H1 (cell line): ENCODE measurements around the gene GKAP1. TPM values are rescaled to one million over a fixed set of nuclear protein-coding genes. Genes with fewer than 3 reads are reported as not detected.

ENCODE experiments used
- CTCF ChIA-PET: fragments of 300-600 bp; sonication (Branson Sonifier 250); formaldehyde crosslinking; loops from one replicate; lab custom pipeline; 2021; ENCODE audit not compliant: partially characterized antibody; lab: Charles Lee
- POLR2A ChIA-PET: fragments of 300-600 bp; sonication (Branson Sonifier 250); formaldehyde crosslinking; loops from one replicate; lab custom pipeline; 2021; ENCODE audit warnings: inconsistent platforms; ENCODE audit not compliant: partially characterized antibody; lab: Charles Lee
- DNase-seq, 2 experiments: peaks; one replicate each; pipeline versions ENCODE4 v3.0.0 to v3.0.0-alpha.2; 2010 to 2022; ENCODE audit warnings: low spot score in 2 of 2, low read depth in 1 of 2, mixed read lengths in 1 of 2
- FAIRE-seq: peaks from 2 replicates; lab custom pipeline; 2011; peaks lifted over from hg19 to GRCh38; lab: Jason Lieb, UNC
- H2AFZ ChIP-seq: 2 replicates; pipeline ENCODE4 v1.8.1; 2012; ENCODE audit warnings: low read length, inconsistent platforms
- H2AK5ac ChIP-seq: 2 replicates; pipeline ENCODE4 v1.6.1; 2013; ENCODE audit warnings: low read depth, low read length
- H2BK120ac ChIP-seq: replicated peaks from 2 replicates; pipeline ENCODE3; 2013; ENCODE audit warnings: low read depth, low read length, inconsistent platforms
- H2BK12ac ChIP-seq: 2 replicates; pipeline ENCODE4 v1.6.1; 2013; ENCODE audit warnings: low read depth, low read length
- H2BK15ac ChIP-seq: 2 replicates; pipeline ENCODE4 v1.6.1; 2013; ENCODE audit warnings: low read length
- H2BK20ac ChIP-seq: 2 replicates; pipeline ENCODE4 v1.6.1; 2013; ENCODE audit warnings: low read length
- H2BK5ac ChIP-seq: 2 replicates; pipeline ENCODE4 v1.6.1; 2013; ENCODE audit warnings: low read depth, low read length
- H3K14ac ChIP-seq: 2 replicates; pipeline ENCODE4 v1.6.1; 2013; ENCODE audit warnings: inconsistent platforms; ENCODE audit not compliant: insufficient read length
- H3K18ac ChIP-seq: 2 replicates; pipeline ENCODE4 v1.6.1; 2013; ENCODE audit warnings: low read length; ENCODE audit errors: extremely low read depth
- H3K23ac ChIP-seq: 2 replicates; pipeline ENCODE4 v1.6.1; 2013; ENCODE audit warnings: inconsistent platforms; ENCODE audit not compliant: insufficient read length
- H3K23me2 ChIP-seq: 2 replicates; pipeline ENCODE4 v1.6.1; 2013; ENCODE audit warnings: low read depth, low read length
- H3K27ac ChIP-seq: 2 replicates; pipeline ENCODE4 v1.6.1; 2011; ENCODE audit warnings: low read depth, low read length, inconsistent platforms
- H3K27me3 ChIP-seq, 4 experiments: replicated peaks in 1 of 4; 1 replicate in 1 of 4; 2 replicates in 3 of 4; pipeline versions ENCODE4 v1.6.1 to v1.8.1; 2011 to 2013; ENCODE audit warnings: low read length in 3 of 4, mild to moderate bottlenecking in 3 of 4, inconsistent platforms in 2 of 4, mixed read lengths in 2 of 4, moderate library complexity in 1 of 4; ENCODE audit not compliant: control insufficient read depth in 3 of 4, insufficient read depth in 3 of 4; ENCODE audit errors: extremely low read depth in 1 of 4
- H3K36me3 ChIP-seq, 4 experiments: 2 replicates each; pipeline versions ENCODE4 v1.6.1 to v1.8.1; 2011 to 2013; ENCODE audit warnings: mild to moderate bottlenecking in 4 of 4, low read length in 3 of 4, moderate library complexity in 2 of 4, control low read depth in 1 of 4, inconsistent platforms in 1 of 4; ENCODE audit not compliant: insufficient read depth in 4 of 4, control insufficient read depth in 2 of 4
- H3K4ac ChIP-seq: replicated peaks from 2 replicates; pipeline ENCODE3; 2013; ENCODE audit warnings: low read length, low read depth, mixed read lengths, inconsistent platforms; ENCODE audit not compliant: insufficient read length
- H3K4me1 ChIP-seq, 4 experiments: replicated peaks in 1 of 4; 1 replicate in 1 of 4; 2 replicates in 3 of 4; pipeline versions ENCODE4 v1.6.1 to v1.8.1; 2011 to 2013; ENCODE audit warnings: low read length in 3 of 4, inconsistent platforms in 2 of 4, mixed read lengths in 1 of 4; ENCODE audit not compliant: insufficient read depth in 4 of 4, control insufficient read depth in 3 of 4
- H3K4me2 ChIP-seq, 2 experiments: 2 replicates each; pipeline versions ENCODE4 v1.6.1 to v1.8.1; 2011 to 2013; ENCODE audit warnings: low read depth in 2 of 2, low read length in 2 of 2, control low read depth in 1 of 2, inconsistent platforms in 1 of 2, mild to moderate bottlenecking in 1 of 2; ENCODE audit not compliant: insufficient read depth in 1 of 2
- H3K4me3 ChIP-seq, 4 experiments: fragments of 200-600, 300-600 bp in 1 of 4; sonication (generic), shearing (Covaris generic), sonication (Bioruptor Twin) in 1 of 4; 2 replicates each; pipeline versions ENCODE4 v1.5.1 to v1.8.1; 2011 to 2016; ENCODE audit warnings: low read length in 4 of 4, low read depth in 3 of 4, control low read depth in 2 of 4, inconsistent platforms in 2 of 4, mild to moderate bottlenecking in 2 of 4, mixed read lengths in 1 of 4, moderate library complexity in 1 of 4; ENCODE audit not compliant: insufficient read depth in 2 of 4; ENCODE audit errors: extremely low read depth in 1 of 4
- H3K56ac ChIP-seq: replicated peaks from 2 replicates; pipeline ENCODE3; 2013; ENCODE audit warnings: low read depth, mild to moderate bottlenecking, mixed read lengths, low read length, inconsistent platforms; ENCODE audit not compliant: insufficient read length
- H3K79me1 ChIP-seq: 2 replicates; pipeline ENCODE4 v1.6.1; 2013; ENCODE audit warnings: low read depth, low read length, control low read depth
- H3K79me2 ChIP-seq, 2 experiments: 2 replicates each; pipeline versions ENCODE4 v1.6.1 to v1.8.1; 2012 to 2013; ENCODE audit warnings: low read length in 2 of 2, mild to moderate bottlenecking in 2 of 2, inconsistent platforms in 1 of 2; ENCODE audit not compliant: insufficient read depth in 2 of 2, control insufficient read depth in 1 of 2
- H3K9ac ChIP-seq, 4 experiments: replicated peaks in 1 of 4; 1 replicate in 1 of 4; 2 replicates in 3 of 4; pipeline versions ENCODE4 v1.6.1 to v1.8.1; 2011 to 2013; ENCODE audit warnings: low read depth in 3 of 4, low read length in 3 of 4, control low read depth in 2 of 4, mild to moderate bottlenecking in 2 of 4, moderate library complexity in 2 of 4, inconsistent platforms in 1 of 4; ENCODE audit errors: extremely low read depth in 1 of 4
- H3K9me3 ChIP-seq, 2 experiments: 2 replicates each; pipeline versions ENCODE4 v1.6.1 to v1.8.1; 2012 to 2013; ENCODE audit warnings: mild to moderate bottlenecking in 2 of 2, moderate library complexity in 2 of 2, control low read depth in 1 of 2, inconsistent platforms in 1 of 2, low read depth in 1 of 2, low read length in 1 of 2, mixed read lengths in 1 of 2; ENCODE audit not compliant: insufficient read depth in 2 of 2
- H4K20me1 ChIP-seq, 2 experiments: replicated peaks in 1 of 2; 2 replicates each; pipeline versions ENCODE3 to v1.8.1; 2011 to 2013; ENCODE audit warnings: inconsistent platforms in 2 of 2, low read length in 2 of 2, mild to moderate bottlenecking in 1 of 2; ENCODE audit not compliant: insufficient read depth in 2 of 2, control insufficient read depth in 1 of 2
- H4K5ac ChIP-seq: 2 replicates; pipeline ENCODE4 v1.6.1; 2013; ENCODE audit warnings: low read length, low read depth, mixed read lengths, inconsistent platforms; ENCODE audit not compliant: insufficient read length
- H4K8ac ChIP-seq: 2 replicates; pipeline ENCODE4 v1.8.0; 2013; ENCODE audit warnings: mild to moderate bottlenecking, moderate library complexity, low read length, inconsistent platforms; ENCODE audit not compliant: insufficient read depth; ENCODE audit errors: extremely low read depth
- H4K91ac ChIP-seq: replicated peaks from 2 replicates; pipeline ENCODE3; 2013; ENCODE audit warnings: low read length, mixed read lengths, inconsistent platforms; ENCODE audit not compliant: insufficient read length
- CTBP2 ChIP-seq: IDR thresholded peaks from 2 replicates; pipeline ENCODE4 v1.7.0; 2011; ENCODE audit warnings: borderline replicate concordance, mild to moderate bottlenecking, moderate library complexity, mixed read lengths, low read length; ENCODE audit not compliant: insufficient read depth, insufficient read length
- GABPA ChIP-seq: IDR thresholded peaks from 2 replicates; pipeline ENCODE4 v1.6.1; 2011; ENCODE audit warnings: mild to moderate bottlenecking, low read length, moderate library complexity, borderline replicate concordance; ENCODE audit not compliant: insufficient read depth
- HDAC2 ChIP-seq, 2 experiments: fragments of 300-600 bp in 1 of 2; sonication (generic) in 1 of 2; IDR thresholded peaks; 2 replicates each; pipeline ENCODE4 v1.6.1; 2011 to 2012; ENCODE audit warnings: low read depth in 2 of 2, low read length in 2 of 2, mild to moderate bottlenecking in 2 of 2, moderate library complexity in 2 of 2, borderline replicate concordance in 1 of 2, inconsistent platforms in 1 of 2
- KDM5A ChIP-seq: fragments of 200-600 bp; IDR thresholded peaks from 2 replicates; pipeline ENCODE4 v1.7.1; 2012; ENCODE audit warnings: mild to moderate bottlenecking, low read length, inconsistent platforms, mixed read lengths
- RXRA ChIP-seq: IDR thresholded peaks from 2 replicates; pipeline ENCODE4 v1.6.1; 2011; ENCODE audit warnings: low read depth, mild to moderate bottlenecking, low read length, moderate library complexity; ENCODE audit not compliant: insufficient read depth
- SP1 ChIP-seq: IDR thresholded peaks from 2 replicates; pipeline ENCODE4 v1.6.1; 2011; ENCODE audit warnings: low read depth, low read length
- TAF1 ChIP-seq: IDR thresholded peaks from 2 replicates; pipeline ENCODE4 v1.6.1; 2011; ENCODE audit warnings: mild to moderate bottlenecking, low read depth, low read length
- ZNF274 ChIP-seq: IDR thresholded peaks from 2 replicates; pipeline ENCODE4 v1.7.0; 2012; ENCODE audit warnings: low read length, borderline replicate concordance; ENCODE audit errors: extremely low read depth
- WGBS, 2 experiments: shearing (Covaris generic) in 1 of 2; methylation state at CpG; one replicate each; pipeline versions ENCODE4 v1.1.6 to v1.1.7; 2013 to 2015; ENCODE audit warnings: low lambda C conversion rate in 2 of 2, mixed read lengths in 2 of 2, inconsistent platforms in 1 of 2, low coverage in 1 of 2, missing lambda C conversion rate in 1 of 2; ENCODE audit not compliant: insufficient replicate concordance in 2 of 2, insufficient coverage in 1 of 2, insufficient read length in 1 of 2; ENCODE audit errors: extremely low coverage in 1 of 2, missing lambda C conversion rate in 1 of 2; 5-methylcytosine and 5-hydroxymethylcytosine counted together
- polyA plus RNA-seq, 7 experiments: library from polyadenylated mRNA; depleted of rRNA in 3 of 7; stranded (reverse) in 5 of 7; unstranded in 2 of 7; fragments of >200 nt in 5 of 7; fragments of 200-250 nt in 2 of 7; gene quantifications; 1 replicate in 5 of 7; 2 replicates in 1 of 7; 4 replicates in 1 of 7; pipeline versions ENCODE4 v1.2.1 to v1.2.3, GENCODE V29; 2011 to 2013; ENCODE audit warnings: missing spikeins in 2 of 7, mixed read lengths in 2 of 7
- total RNA-seq: library from RNA; stranded (reverse); fragmentation: NEBNext Ultra II Directional; extraction: Animal tissue kit (Norgen Biotek cat#: 25700); gene quantifications from 2 replicates; pipeline ENCODE4 v1.2.1, GENCODE V29; 2021

The GKAP1 gene
- total and polyA plus RNA-seq, 2 of the 8 experiments (the other 6 are each of a cell fraction or from before 2014, with no cell fraction given) = 0.97 to 5.3 TPM

- Histone ChIP-seq H3K56ac (no peak overlapping the region), H4K20me1 (no peaks in the 10 kb centered on the region), H3K9me3 (no peaks in the 10 kb centered on the region), H2BK120ac (no peak overlapping the region), H2BK12ac (no peak overlapping the region)
- WGBS, 2 experiments = 95% methylated on average over 4 of the region's 4 CpGs; no CpG with 5 or more reads in 1 of the 2 experiments
- no peak for FAIRE-seq
- no peak for TF ChIP-seq ZNF274
- no peak for TF ChIP-seq GABPA
- TF ChIP-seq CTBP2 = no peak
- TF ChIP-seq TAF1 = no peak
- TF ChIP-seq HDAC2 (IDR thresholded peaks at IDR 0.05; ENCODE audit: borderline replicate concordance in 1 of 2, low read depth in 2 of 2, low read length in 2 of 2) = no peak
- no peak for TF ChIP-seq KDM5A
- no peak for TF ChIP-seq RXRA
- TF ChIP-seq SP1 = no peak
- TF ChIP-seq, all 59 proteins: peak for 0
- H3K23ac ChIP-seq = no peak overlapping the region
- H3K4ac ChIP-seq = no peak overlapping the region
- H2BK5ac ChIP-seq = no peak overlapping the region
- no peak overlapping the region for H2AK5ac ChIP-seq
- H3K36me3 ChIP-seq = no peaks in the 10 kb centered on the region
- no peak overlapping the region for H3K9ac ChIP-seq
- H4K91ac ChIP-seq = no peak overlapping the region
- no peak overlapping the region for H3K4me2 ChIP-seq
- H3K18ac ChIP-seq = no peak overlapping the region
- CTCF ChIA-PET = no interaction called here
- no peak for DNase-seq
- no peaks in the 10 kb centered on the region for H3K79me2 ChIP-seq
- POLR2A ChIA-PET = no interaction called here
- no peaks in the 10 kb centered on the region for H3K79me1 ChIP-seq
- no peak overlapping the region for H2BK15ac ChIP-seq
- no peak overlapping the region for H4K5ac ChIP-seq
- no peak overlapping the region for H4K8ac ChIP-seq
- H3K4me3 ChIP-seq = no peak overlapping the region
- no peak overlapping the region for H2AFZ ChIP-seq
- no peaks in the 10 kb centered on the region for H3K23me2 ChIP-seq
- no peaks in the 10 kb centered on the region for H3K27me3 ChIP-seq
- no peaks in the 10 kb centered on the region for H3K4me1 ChIP-seq
- H3K27ac ChIP-seq = no peak overlapping the region
- no peak overlapping the region for H3K14ac ChIP-seq
- H2BK20ac ChIP-seq = no peak overlapping the region
These were observed 83.8 kb downstream of the GKAP1 start for GRCh38 chr9:83733739-83734138.
